ENCODE data around the gene FCER2. TPM values are rescaled to one million over a fixed set of nuclear protein-coding genes. Genes with fewer than 3 reads are reported as not detected.
A peak's percentile ranks its signal among the peaks of the same experiment; 100 is the strongest.

The FCER2 gene
- total and polyA plus RNA-seq, 2 of the 13 experiments (the other 11 are each of a cell fraction or from before 2014, with no cell fraction given), result not detected

DNA sequence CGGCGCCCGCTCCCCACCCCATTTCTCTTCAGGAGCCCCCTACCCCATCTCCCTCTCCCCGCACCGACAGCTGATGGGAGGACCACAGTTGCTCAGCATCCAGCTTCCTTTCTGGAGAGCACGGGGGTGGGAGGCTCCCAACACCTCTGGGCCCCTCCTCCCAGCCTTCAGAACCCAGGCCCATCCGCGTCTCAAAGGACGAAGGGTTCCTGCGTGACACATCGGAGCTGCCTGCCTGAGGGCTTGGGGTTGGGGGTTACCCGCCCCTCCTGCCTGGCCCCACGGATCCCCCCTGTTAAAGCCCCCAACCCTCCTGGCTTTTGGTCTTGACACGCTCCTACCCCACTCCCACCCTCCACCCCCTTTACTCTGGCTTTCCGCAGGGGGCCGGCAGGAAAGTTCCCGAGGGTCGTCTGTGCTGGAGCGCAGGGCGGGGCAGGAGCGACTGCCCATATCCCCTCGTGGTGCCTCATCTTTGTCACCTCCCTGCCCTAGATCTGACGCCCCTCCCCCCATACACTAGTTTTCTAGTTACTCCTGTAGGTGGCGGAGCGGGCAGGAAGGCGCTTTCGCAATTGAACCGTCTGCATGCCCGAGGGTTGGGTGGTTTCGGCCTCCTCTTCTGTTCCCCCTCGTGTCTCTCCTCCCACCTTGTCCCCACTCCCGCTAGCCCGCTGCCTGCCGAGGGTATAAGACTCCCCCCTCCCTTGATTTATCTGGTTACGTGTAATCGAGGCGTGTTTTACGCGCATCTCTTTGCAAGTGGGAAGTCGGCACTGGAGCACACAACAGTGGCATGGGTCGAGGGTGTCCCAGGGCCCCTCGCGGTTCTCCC lies 20.4 kb downstream of the FCER2 start (continued):
- TF ChIP-seq, protein P1, sequence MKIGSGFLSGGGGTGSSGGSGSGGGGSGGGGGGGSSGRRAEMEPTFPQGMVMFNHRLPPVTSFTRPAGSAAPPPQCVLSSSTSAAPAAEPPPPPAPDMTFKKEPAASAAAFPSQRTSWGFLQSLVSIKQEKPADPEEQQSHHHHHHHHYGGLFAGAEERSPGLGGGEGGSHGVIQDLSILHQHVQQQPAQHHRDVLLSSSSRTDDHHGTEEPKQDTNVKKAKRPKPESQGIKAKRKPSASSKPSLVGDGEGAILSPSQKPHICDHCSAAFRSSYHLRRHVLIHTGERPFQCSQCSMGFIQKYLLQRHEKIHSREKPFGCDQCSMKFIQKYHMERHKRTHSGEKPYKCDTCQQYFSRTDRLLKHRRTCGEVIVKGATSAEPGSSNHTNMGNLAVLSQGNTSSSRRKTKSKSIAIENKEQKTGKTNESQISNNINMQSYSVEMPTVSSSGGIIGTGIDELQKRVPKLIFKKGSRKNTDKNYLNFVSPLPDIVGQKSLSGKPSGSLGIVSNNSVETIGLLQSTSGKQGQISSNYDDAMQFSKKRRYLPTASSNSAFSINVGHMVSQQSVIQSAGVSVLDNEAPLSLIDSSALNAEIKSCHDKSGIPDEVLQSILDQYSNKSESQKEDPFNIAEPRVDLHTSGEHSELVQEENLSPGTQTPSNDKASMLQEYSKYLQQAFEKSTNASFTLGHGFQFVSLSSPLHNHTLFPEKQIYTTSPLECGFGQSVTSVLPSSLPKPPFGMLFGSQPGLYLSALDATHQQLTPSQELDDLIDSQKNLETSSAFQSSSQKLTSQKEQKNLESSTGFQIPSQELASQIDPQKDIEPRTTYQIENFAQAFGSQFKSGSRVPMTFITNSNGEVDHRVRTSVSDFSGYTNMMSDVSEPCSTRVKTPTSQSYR (CRISPR knock-in tag; IDR thresholded peaks at IDR 0.05; ENCODE audit: borderline replicate concordance), result peak; percentile 99
- TF ChIP-seq NRL (CRISPR knock-in tag; IDR thresholded peaks at IDR 0.05; ENCODE audit: borderline replicate concordance), result no peak
- TF ChIP-seq MZF1 (CRISPR knock-in tag; IDR thresholded peaks at IDR 0.05; ENCODE audit: borderline replicate concordance), result 0 out of 2 replicates have a peak, but pooled peaks have one; percentile 32
- TF ChIP-seq HOXA9 (CRISPR knock-in tag; IDR thresholded peaks at IDR 0.05; ENCODE audit: borderline replicate concordance), result no peak
- no peak for TF ChIP-seq ZNF121 (CRISPR knock-in tag; IDR thresholded peaks at IDR 0.05)
- no peak for TF ChIP-seq DPF2 (CRISPR knock-in tag; IDR thresholded peaks at IDR 0.05; ENCODE audit: borderline replicate concordance, low read depth)
- no peak for TF ChIP-seq ZNF746 (CRISPR knock-in tag; IDR thresholded peaks at IDR 0.05)
- TF ChIP-seq ZMYM4 (CRISPR knock-in tag; IDR thresholded peaks at IDR 0.05), result no peak
- peak; percentile 35; the same call in 1 of the 2 replicates for TF ChIP-seq GATAD2A (CRISPR knock-in tag; IDR thresholded peaks at IDR 0.05)
- TF ChIP-seq RBM22 (optimal IDR thresholded peaks at IDR 0.05; ENCODE audit: low read length), result no peak
- no peak for TF ChIP-seq ZNF816 (CRISPR knock-in tag; IDR thresholded peaks at IDR 0.05; ENCODE audit: borderline replicate concordance)
- no peak for TF ChIP-seq MYC (CRISPR knock-in tag; IDR thresholded peaks at IDR 0.05; ENCODE audit: borderline replicate concordance)
- 0 out of 2 replicates have a peak, but pooled peaks have one; percentile 11 for TF ChIP-seq SALL1 (CRISPR knock-in tag; IDR thresholded peaks at IDR 0.05)
- TF ChIP-seq ZC3H13 (CRISPR knock-in tag; IDR thresholded peaks at IDR 0.05), result no peak
- no peak for TF ChIP-seq ZIK1 (CRISPR knock-in tag; IDR thresholded peaks at IDR 0.05; ENCODE audit: borderline replicate concordance, low read depth)
- TF ChIP-seq GATAD1 (CRISPR knock-in tag; IDR thresholded peaks at IDR 0.05), result peak; percentile 42; the same call in 1 of the 2 replicates
- no peak for TF ChIP-seq SKI (IDR thresholded peaks at IDR 0.05; ENCODE audit: partially characterized antibody)
- TF ChIP-seq CHD2 (IDR thresholded peaks at IDR 0.05; ENCODE audit: low read depth, low read length), result peak; percentile 56; the same call in 1 of the 2 replicates
- TF ChIP-seq ARNT2 (CRISPR knock-in tag; IDR thresholded peaks at IDR 0.05; ENCODE audit: low read depth), result no peak
- TF ChIP-seq, protein P2, sequence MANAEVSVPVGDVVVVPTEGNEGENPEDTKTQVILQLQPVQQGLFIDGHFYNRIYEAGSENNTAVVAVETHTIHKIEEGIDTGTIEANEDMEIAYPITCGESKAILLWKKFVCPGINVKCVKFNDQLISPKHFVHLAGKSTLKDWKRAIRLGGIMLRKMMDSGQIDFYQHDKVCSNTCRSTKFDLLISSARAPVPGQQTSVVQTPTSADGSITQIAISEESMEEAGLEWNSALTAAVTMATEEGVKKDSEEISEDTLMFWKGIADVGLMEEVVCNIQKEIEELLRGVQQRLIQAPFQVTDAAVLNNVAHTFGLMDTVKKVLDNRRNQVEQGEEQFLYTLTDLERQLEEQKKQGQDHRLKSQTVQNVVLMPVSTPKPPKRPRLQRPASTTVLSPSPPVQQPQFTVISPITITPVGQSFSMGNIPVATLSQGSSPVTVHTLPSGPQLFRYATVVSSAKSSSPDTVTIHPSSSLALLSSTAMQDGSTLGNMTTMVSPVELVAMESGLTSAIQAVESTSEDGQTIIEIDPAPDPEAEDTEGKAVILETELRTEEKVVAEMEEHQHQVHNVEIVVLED (CRISPR knock-in tag; IDR thresholded peaks at IDR 0.05; ENCODE audit: borderline replicate concordance), result no peak
- TF ChIP-seq POLR2G (IDR thresholded peaks at IDR 0.05; ENCODE audit: low read depth, low read length), result no peak
- TF ChIP-seq ZNF883 (CRISPR knock-in tag; IDR thresholded peaks at IDR 0.05; ENCODE audit: not compliant biosample characterization), result no peak
- TF ChIP-seq BCL6 (CRISPR knock-in tag; IDR thresholded peaks at IDR 0.05), result peak; percentile 33; the same call in 1 of the 2 replicates
- TF ChIP-seq CREM (IDR thresholded peaks at IDR 0.05), result no peak
- no peak for TF ChIP-seq CREM (CRISPR knock-in tag; IDR thresholded peaks at IDR 0.05)
- TF ChIP-seq ZNF331 (CRISPR knock-in tag; IDR thresholded peaks at IDR 0.05), result 0 out of 2 replicates have a peak, but pooled peaks have one; percentile 49
